ENCODE results near the gene CSRP3. TPM values are rescaled to one million over a fixed set of nuclear protein-coding genes. Genes with fewer than 3 reads are reported as not detected.

The CSRP3 gene
- total and polyA plus RNA-seq, 3 donors from 2014 or later = 20.3 TPM; not detected in 2

DNA sequence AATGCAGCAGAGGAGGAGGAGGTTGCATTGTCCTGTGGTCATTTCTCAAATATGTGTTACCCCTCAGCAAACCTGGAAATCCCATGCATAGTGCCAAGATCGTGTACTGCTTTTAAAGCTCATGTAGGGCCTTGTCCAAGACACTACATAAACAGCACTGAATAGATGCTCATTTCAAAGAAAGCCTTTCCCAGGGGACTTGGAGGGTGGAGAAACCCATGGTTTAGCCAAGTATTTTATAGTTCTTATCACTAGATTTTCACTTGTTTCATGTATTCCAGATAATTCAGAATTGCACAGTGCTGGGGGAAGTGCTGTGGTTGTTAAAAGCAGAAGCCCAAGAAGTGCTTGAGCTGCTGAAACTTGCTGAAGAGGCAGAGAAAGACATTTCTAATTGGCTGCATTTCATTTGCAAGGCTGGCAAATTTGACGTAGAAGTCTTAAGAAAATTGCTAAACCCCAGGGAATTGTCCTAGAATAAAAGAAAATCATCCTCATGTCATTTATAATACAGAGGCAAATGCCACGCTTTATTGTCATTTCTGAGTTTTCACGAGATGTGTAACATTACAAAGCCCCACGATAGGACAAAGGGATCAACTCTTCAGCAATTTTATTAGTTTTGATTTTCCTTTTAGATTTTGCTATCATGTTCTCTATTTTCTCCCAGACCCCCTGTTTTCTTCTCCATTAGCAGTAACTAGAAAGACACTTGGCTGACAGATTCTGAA, 20.1 kb downstream of the CSRP3 start:
- no peak overlapping the region for H3K4me3 ChIP-seq
- no peaks in the 10 kb centered on the region for H3K9me3 ChIP-seq
- 73 to 85% methylated on average over 5 of the region's 5 CpGs for WGBS, 2 donors
- no peak for DNase-seq
- H3K4me1 ChIP-seq = no peaks in the 10 kb centered on the region
- H3K27me3 ChIP-seq = no peaks in the 10 kb centered on the region
- TF ChIP-seq CTCF (IDR thresholded peaks at IDR 0.05) (no peak), POLR2A (IDR thresholded peaks at IDR 0.05) (no peak)
- no peak overlapping the region for H3K27ac ChIP-seq
- H3K36me3 ChIP-seq (ENCODE audit: low read depth, missing control alignments) = no peaks in the 10 kb centered on the region
- intact Hi-C loops (cut with DNase I; ENCODE audit: low total_unique reads) = no loop called here

DNA sequence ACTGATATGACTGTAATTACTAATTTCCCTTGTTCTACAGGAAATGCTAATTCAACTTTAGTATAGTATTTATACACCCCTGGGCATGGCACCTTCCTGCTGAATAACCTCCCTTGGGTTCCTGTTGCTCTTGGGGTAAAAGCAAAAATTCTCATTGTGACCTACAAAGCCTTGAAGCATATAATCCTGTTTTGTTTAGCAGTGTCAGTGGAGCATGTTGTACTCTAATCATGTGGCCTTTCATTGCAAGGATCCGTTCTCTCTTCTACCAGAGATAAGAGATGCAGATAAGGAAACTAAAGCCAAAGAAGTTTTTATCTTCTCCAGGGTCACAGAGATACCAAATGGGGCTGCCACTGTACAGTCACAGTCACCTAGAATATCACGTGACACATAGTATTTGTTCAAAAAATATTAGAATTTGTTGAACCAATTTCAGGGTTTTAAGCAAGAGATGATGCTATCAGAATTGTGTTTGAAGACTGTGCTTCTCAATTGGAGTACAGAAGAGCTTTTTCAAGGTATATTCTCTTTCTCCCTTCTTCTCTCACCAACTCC, 25.1 kb downstream of the CSRP3 start:
- Histone ChIP-seq H3K9me3 (no peaks in the 10 kb centered on the region), H3K27me3 (no peaks in the 10 kb centered on the region), H3K4me3 (no peak overlapping the region), H3K4me1 (no peaks in the 10 kb centered on the region), H3K36me3 (ENCODE audit: low read depth, missing control alignments) (no peaks in the 10 kb centered on the region), H3K27ac (no peak overlapping the region)
- DNase-seq = no peak
- intact Hi-C loops (cut with DNase I; ENCODE audit: low total_unique reads) = no loop called here
- TF ChIP-seq POLR2A (IDR thresholded peaks at IDR 0.05) = no peak
- no peak for TF ChIP-seq CTCF (IDR thresholded peaks at IDR 0.05)
- WGBS, 2 donors = 51 to 57% methylated on average over 2 of the region's 2 CpGs

DNA sequence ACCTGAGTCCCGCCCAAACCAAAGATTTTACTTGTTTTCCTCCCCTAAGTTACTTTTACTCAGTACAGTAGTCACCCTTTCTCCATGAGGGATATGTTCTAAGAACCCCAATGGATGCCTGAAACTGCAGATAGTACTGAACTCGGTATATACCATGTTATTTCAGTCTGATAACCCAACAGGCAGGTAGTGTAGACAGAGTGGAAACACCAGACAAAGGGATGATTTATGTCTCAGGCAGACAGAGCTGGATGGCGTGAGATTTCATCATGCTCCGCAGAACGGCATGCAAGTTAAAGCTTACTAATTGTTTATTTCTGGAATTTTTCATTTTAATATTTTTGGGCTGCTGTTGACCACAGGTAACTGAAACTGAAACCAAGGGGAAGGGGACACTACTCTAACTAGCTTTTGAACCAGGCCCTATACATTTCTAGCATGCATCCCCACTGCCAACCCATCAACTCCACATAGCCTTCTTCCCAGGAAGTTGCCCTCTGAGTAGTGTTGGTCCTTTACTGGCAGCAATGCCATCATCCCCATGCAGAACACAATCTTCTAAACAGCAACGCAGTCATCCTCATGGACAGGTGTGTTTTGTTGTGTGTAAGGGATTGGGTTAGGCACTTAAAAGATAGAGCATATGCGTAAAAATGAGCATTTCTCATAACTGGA, 27.7 kb downstream of the CSRP3 start:
- no peaks in the 10 kb centered on the region for H3K9me3 ChIP-seq
- intact Hi-C loops (cut with DNase I; ENCODE audit: low total_unique reads) = no loop called here
- no peak overlapping the region for H3K4me3 ChIP-seq
- no peaks in the 10 kb centered on the region for H3K36me3 ChIP-seq (ENCODE audit: low read depth, missing control alignments)
- H3K4me1 ChIP-seq = no peaks in the 10 kb centered on the region
- H3K27ac ChIP-seq = no peak overlapping the region
- no peak for DNase-seq
- no peaks in the 10 kb centered on the region for H3K27me3 ChIP-seq
- WGBS, 2 donors = 94 to 96% methylated on average over 7 of the region's 7 CpGs
- TF ChIP-seq CTCF (IDR thresholded peaks at IDR 0.05) (no peak), POLR2A (IDR thresholded peaks at IDR 0.05) (no peak)

- TF ChIP-seq POLR2A (IDR thresholded peaks at IDR 0.05) (no peak), CTCF (IDR thresholded peaks at IDR 0.05) (no peak)
- H3K4me1 ChIP-seq = no peaks in the 10 kb centered on the region
- no peaks in the 10 kb centered on the region for H3K27me3 ChIP-seq
- no peak for DNase-seq
- H3K9me3 ChIP-seq = no peaks in the 10 kb centered on the region
- H3K27ac ChIP-seq = no peak overlapping the region
- no peak overlapping the region for H3K4me3 ChIP-seq
- H3K36me3 ChIP-seq (ENCODE audit: low read depth, missing control alignments) = no peaks in the 10 kb centered on the region
- intact Hi-C loops (cut with DNase I; ENCODE audit: low total_unique reads) = no loop called here
- WGBS, 2 donors = 93% methylated on average over 9 of the region's 9 CpGs
These were observed 28.6 kb downstream of the CSRP3 start for GRCh38 chr11:19173004-19173689.

Data from testis (tissue), 3 donors.